NCI-H2171 treated with DMSO at 0.1 percent for 48 hours (cell line): ENCODE data around the gene SPDYE1.
"Not testable (repeated sequence)": the region's sequence is repeated elsewhere in the genome, so short reads cannot be mapped to it uniquely, and the experiment has no call there.

Experiments
- DNase-seq: peaks from one replicate; lab custom pipeline; 2025; lab: John Stamatoyannopoulos, UW

The SPDYE1 gene, protein sequence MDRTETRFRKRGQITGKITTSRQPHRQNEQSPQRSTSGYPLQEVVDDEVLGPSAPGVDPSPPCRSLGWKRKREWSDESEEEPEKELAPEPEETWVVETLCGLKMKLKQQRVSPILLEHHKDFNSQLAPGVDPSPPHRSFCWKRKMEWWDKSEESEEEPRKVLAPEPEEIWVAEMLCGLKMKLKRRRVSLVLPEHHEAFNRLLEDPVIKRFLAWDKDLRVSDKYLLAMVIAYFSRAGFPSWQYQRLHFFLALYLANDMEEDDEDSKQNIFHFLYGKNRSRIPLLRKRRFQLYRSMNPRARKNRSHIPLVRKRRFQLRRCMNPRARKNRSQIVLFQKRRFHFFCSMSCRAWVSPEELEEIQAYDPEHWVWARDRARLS

DNA sequence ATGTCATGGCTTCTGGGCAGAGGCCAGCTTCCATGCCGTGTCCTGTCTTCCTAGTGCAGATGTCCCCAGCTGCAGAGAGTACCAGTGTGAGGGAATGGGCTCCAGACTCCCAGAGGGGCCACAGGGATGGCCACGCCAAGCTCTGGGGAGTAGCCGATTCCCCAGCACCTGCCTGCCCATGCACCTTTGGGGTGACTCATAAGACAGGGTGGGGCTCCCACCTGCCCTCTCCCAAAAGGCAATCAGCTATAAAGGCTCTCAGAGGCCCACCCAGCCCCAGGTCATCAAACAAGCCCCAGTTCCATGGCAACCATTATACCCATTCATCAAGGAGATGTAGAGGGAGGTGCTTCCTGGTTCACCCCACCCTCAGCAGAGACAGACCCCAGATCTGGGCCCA is at the start of gene SPDYE1:
TSS of gene SPDYE1 (plus strand) at position 366 of the 400 bp plus-strand sequence. CDS start 2,053 bp downstream, outside the sequence.
- not testable (repeated sequence) for DNase-seq

DNA sequence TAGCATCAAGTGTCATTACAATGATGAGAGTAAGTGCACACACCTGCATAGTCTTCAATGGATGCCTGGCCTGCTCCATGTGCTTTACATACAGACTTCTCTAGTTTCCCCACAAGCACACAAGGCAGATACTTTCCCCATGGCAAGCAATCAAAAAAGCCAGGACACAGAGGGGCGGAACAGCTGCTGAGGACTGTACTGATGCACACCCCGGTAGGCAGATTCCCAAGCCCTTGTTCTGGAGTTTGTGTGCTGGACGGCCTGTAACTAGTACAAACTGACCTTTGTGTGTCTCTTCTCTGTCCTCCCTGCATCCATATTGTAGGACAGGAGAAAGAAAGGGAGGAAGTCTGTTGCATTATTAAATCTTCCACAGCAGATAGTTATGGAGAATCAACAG is 45.7 kb upstream of the SPDYE1 start:
- no peak for DNase-seq

- DNase-seq, result no peak
These were observed 44.6 kb upstream of the SPDYE1 start for GRCh38 chr7:43953071-43953470.

DNA sequence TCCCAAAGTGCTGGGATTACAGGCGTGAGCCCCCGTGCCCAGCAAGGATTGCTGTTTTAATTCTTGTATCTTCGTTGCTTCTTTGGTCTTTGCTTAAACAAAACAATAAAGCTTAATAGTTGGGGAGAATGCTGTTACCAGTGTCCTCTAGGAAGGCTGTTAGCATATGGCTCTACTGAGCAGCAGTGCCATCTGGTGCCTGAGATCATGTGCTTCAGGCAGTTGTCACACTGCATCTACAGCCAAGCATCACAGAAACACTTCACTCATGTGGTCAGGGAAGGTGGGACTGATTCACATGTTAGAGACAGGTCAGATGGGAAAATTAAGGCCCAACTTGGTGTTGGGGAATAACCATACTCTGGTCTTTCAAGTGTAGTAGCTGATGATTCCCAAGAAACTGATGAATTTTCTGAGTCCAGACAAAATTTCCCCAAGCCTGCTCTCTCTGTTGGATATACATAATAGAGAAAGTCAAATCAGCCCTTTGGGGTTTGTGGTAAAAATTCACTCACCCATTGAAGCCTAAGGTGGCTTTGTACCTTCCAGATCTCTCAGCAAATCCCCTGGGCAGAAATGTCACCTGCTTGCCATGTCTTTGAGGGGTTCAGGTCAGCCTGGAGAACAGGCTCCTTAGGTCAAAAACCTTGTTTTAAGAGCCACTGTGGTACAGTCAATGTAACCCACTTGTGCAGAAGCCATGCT is 43.0 kb upstream of the SPDYE1 start:
- DNase-seq, result peak; percentile 81

- DNase-seq, result no peak
These were observed 41.7 kb upstream of the SPDYE1 start for GRCh38 chr7:43956027-43956426.

DNA sequence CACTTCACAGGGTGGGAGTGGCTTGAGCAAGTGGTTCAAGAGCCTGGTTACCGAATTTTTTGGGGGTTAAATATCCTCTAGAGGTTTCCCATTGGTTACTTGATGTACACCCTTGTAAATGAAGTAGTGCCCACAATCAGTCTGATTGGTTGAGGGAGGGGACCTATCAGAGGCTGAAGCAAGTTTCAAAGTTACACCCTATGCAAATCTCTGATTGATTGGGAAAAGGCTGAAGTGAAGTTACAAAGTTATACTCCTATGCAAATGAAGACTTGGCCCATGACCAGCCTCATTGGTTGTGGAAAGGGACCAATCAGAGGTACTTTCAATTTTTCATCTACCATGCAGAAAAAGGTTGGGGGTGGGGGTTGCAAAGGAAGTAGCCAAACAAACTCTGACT is 36.8 kb upstream of the SPDYE1 start:
- no peak for DNase-seq

- not testable (repeated sequence) for DNase-seq
These were observed 31.3 kb upstream of the SPDYE1 start for GRCh38 chr7:43966392-43966791.

DNA sequence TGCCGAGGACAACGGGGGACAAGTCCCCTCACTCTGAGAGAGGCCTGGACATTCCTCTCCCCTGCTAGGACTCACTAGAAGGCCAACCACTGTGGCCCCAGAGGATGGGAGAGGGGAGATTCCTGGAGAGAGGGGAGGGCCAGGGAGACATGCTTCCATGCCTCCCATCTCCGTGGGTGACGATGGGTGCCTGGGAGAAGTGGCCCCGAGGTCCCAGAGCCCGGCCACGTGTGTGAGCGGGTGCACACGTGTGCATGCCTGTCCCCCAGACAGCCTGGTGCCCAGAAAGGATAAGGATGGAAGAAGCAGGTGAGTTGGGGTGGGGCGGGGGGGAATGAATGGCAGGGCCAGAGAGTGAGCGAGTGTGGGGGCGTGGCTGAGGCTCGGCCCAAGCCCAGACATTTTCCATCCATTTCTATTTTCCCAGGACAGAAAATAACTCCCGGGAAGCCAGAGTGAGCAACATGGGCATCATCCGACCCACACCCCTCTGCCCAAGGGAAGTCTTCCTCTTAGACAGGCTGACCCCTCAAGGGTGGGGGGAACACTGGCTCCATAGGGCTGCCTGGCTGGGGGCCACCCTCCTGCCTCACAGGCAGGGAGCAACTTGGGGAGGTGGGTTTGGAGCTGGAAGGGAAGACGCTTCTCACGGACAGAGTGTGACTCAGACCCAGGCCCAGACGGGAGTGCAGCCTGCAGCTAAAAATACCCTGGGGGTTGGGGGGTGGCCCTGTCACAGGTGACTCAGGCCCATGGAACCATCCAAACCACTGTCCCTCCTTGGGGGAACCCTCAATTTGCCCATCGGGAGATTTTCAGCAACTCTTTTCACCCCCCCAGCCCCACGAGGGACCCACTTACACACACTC is 29.3 kb upstream of the SPDYE1 start:
- DNase-seq, result not testable (repeated sequence)

- DNase-seq, result not testable (repeated sequence)
These were observed 28.1 kb upstream of the SPDYE1 start for GRCh38 chr7:43969586-43969985.

DNA sequence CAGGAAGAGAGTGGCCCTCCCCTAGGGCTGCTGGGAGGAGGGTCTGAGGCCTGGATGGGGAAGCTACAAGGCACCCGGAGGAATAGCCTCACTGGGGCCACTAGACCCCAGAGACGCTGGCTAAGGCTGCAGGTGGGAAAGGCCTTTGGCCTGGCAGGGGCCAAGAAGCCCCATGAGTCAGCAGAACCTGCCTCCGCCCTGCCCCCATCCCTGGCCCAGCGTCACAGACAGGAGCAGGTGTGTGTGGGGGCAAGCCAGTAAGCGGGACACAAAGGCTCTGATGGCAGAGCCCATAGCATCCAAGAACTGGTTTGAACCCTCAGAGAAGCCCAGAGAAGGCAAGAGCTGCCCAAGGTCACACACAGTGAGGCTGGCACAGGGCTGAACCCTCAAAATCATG is 27.0 kb upstream of the SPDYE1 start:
- not testable (repeated sequence) for DNase-seq

GRCh38 chr7:43974033-43974573 is 23.6 kb upstream of the SPDYE1 start:
- DNase-seq, result not testable (repeated sequence)

DNA sequence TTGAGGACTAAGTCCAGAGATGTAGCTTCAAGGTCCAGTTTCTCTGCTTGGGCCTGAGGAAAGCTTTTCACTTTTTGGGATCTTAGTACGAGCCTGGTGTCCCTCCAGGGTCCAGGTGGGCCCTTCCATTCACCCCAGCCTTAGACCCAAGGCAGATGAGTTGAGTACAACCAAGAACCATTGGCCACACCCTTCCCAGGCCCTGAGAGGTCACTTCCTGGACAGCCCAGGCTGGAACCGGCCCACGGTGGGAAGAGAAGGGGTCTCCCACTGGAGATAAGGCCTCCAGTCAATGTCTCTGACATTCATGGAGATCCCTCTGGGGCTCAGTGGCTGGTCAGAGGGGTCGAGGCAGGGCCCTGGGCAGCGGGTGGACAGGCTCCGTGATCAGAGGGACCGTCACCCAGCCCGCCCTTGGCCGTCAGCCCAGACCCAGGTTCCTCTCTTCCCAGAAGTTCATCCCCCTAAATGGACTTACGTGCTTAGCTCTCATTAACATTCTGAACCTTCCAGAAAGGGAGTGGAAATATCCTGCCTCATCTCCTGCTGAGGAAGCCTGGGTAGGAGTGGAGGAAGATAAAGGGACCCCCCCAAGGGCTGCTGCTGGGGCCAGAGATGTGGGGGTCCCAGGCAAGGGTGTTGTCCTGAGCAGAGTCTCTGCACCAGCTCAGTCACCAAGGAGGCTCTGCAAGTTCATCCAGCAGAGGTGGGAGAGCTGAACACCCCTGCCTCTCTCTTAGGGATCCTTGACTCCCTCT is 22.8 kb upstream of the SPDYE1 start:
- not testable (repeated sequence) for DNase-seq

GRCh38 chr7:43977525-43977924 is 20.2 kb upstream of the SPDYE1 start:
- no peak for DNase-seq

DNA sequence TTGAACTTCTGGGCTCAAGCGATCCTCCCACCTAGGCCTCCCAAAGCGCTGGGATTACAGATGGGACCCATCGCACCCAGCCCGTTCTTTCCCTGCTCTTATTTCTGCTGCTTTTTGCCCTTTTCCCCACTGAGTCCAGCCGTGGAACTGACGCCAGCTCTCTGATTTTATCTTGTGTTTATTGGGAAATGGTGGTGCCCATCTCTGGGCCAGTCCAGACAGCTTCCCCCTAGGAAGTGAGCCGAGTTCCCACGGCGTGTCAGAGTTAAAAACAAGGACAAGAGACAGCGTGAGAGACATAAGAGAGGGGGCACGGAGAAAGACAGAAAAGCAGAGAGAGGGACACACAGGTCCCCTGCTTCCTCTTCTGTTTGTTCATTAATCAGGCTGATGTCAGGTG is 19.6 kb upstream of the SPDYE1 start:
- DNase-seq, result not testable (repeated sequence)

- not testable (repeated sequence) for DNase-seq
These were observed 14.8 kb upstream of the SPDYE1 start for GRCh38 chr7:43982848-43983247.

DNA sequence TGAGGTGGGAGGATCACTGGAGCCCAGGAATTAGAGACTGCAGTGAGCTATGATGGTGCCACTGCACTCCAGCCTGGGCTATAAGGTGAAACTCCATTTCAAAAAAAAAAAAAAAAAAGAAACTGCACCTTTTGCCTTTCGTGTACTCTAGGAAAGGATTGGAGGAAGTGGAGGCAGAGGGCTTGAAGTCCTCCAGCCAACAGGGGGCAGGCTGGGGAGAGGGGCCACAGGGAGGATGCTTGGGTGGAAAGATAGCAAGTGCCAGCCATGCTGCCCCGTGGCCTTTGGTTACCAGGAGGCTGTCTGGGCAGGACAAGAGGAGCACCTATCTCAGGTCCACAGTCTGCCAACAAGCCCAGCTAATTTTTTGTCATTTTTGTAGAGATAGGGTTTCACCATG is 14.0 kb upstream of the SPDYE1 start:
- DNase-seq, result not testable (repeated sequence)

- DNase-seq, result not testable (repeated sequence)
These were observed 11.5 kb upstream of the SPDYE1 start for GRCh38 chr7:43985904-43986864.

GRCh38 chr7:43987476-43987875 is 10.2 kb upstream of the SPDYE1 start:
- not testable (repeated sequence) for DNase-seq

- DNase-seq, result not testable (repeated sequence)
These were observed 7.6 kb upstream of the SPDYE1 start for GRCh38 chr7:43990011-43990585.

- not testable (repeated sequence) for DNase-seq
These were observed 6.9 kb upstream of the SPDYE1 start for GRCh38 chr7:43990829-43991228.
